ENCODE results near the gene NINJ2. TPM values are rescaled to one million over a fixed set of nuclear protein-coding genes. Genes with fewer than 3 reads are reported as not detected.
A peak's percentile ranks its signal among the peaks of the same experiment; 100 is the strongest.

NINJ2 gene
- total RNA-seq, 4 donors from 2014 or later: 1.4 to 8.0 (median 5.6) TPM

DNA sequence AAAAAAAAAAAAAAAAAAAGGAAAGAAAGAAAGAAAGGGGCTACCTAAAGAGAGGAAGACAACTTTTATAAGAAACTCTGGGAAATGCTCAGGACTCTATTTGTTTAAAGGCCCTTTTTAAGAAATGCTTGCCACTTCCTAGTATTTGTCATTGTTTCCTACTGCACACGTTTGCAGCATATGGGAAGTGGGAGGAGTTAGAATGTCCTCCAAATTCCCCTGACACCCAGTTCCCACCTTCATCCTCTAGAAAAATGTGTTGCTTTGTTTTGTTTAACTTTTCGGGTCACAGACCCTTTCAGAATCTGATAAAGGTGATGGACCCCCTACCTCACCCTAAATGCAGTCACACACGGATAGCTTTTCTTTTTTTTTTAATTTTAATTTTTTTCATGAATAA lies 40.8 kb downstream of the NINJ2 start:
- H3K9me3 ChIP-seq: no peaks in the 10 kb centered on the region
- 47 to 60% methylated on average over 3 of the region's 3 CpGs for WGBS, 2 donors (ENCODE audit: low coverage in 1 of 2)
- TF ChIP-seq, protein P1, sequence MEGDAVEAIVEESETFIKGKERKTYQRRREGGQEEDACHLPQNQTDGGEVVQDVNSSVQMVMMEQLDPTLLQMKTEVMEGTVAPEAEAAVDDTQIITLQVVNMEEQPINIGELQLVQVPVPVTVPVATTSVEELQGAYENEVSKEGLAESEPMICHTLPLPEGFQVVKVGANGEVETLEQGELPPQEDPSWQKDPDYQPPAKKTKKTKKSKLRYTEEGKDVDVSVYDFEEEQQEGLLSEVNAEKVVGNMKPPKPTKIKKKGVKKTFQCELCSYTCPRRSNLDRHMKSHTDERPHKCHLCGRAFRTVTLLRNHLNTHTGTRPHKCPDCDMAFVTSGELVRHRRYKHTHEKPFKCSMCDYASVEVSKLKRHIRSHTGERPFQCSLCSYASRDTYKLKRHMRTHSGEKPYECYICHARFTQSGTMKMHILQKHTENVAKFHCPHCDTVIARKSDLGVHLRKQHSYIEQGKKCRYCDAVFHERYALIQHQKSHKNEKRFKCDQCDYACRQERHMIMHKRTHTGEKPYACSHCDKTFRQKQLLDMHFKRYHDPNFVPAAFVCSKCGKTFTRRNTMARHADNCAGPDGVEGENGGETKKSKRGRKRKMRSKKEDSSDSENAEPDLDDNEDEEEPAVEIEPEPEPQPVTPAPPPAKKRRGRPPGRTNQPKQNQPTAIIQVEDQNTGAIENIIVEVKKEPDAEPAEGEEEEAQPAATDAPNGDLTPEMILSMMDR (IDR thresholded peaks at IDR 0.05): no peak
- TF ChIP-seq POLR2AphosphoS5 (IDR thresholded peaks at IDR 0.05): no peak
- no peak for TF ChIP-seq POLR2A (IDR thresholded peaks at IDR 0.05)
- no peak for TF ChIP-seq EP300 (IDR thresholded peaks at IDR 0.05; ENCODE audit: low read depth)
- H3K27me3 ChIP-seq: no peaks in the 10 kb centered on the region
- no peak for DNase-seq
- intact Hi-C loops (cut with DNase I; ENCODE audit: low total_unique reads) (no loop called here), in situ Hi-C loops (cut with MboI; ENCODE audit: low pct_ligation_motif_present in 1 of 4, low pct_unique_long_range_greater_than_20kb in 1 of 4, low sequenced_read_pairs in 3 of 4) (no loop called here)
- peak overlapping the region in 1 of 4 donors; percentile 16 for H3K27ac ChIP-seq
- H3K4me3 ChIP-seq: no peak overlapping the region
- H3K36me3 ChIP-seq: no peaks in the 10 kb centered on the region
- H3K4me1 ChIP-seq: no peaks in the 10 kb centered on the region

DNA sequence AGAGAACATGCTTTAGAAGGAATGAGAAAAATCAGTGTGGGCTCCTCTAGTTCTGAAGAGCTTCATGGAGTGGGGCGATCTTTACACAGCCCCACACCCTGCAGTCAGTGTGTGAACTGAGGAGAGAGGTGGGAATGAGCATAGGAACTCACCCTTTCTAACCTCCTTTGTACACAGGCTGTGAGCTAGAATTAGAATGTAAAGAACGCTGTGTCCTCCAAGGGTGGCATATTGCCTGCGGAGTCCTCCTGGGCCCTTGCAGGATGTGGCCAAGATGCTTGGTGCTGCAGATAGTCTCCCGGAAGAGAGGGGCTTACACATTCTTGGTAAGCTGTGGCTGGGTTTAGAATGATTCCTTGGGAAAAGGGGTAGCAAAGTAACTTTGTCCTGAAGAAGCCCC lies 43.9 kb downstream of the NINJ2 start:
- Histone ChIP-seq H3K4me3 (no peak overlapping the region), H3K36me3 (no peaks in the 10 kb centered on the region), H3K9me3 (no peaks in the 10 kb centered on the region), H3K4me1 (no peaks in the 10 kb centered on the region), H3K27ac (no peak overlapping the region), H3K27me3 (no peaks in the 10 kb centered on the region)
- intact Hi-C loops (cut with DNase I; ENCODE audit: low total_unique reads) (no loop called here), in situ Hi-C loops (cut with MboI; ENCODE audit: low pct_ligation_motif_present in 1 of 4, low pct_unique_long_range_greater_than_20kb in 1 of 4, low sequenced_read_pairs in 3 of 4) (no loop called here)
- TF ChIP-seq, protein P1 (IDR thresholded peaks at IDR 0.05): no peak
- no peak for TF ChIP-seq POLR2AphosphoS5 (IDR thresholded peaks at IDR 0.05)
- TF ChIP-seq POLR2A (IDR thresholded peaks at IDR 0.05): no peak
- no peak for TF ChIP-seq EP300 (IDR thresholded peaks at IDR 0.05; ENCODE audit: low read depth)
- WGBS, 2 donors (ENCODE audit: low coverage in 1 of 2): 92% methylated on average over 4 of the region's 4 CpGs; no CpG with 5 or more reads in 1 of the 2 donors
- no peak for DNase-seq

DNA sequence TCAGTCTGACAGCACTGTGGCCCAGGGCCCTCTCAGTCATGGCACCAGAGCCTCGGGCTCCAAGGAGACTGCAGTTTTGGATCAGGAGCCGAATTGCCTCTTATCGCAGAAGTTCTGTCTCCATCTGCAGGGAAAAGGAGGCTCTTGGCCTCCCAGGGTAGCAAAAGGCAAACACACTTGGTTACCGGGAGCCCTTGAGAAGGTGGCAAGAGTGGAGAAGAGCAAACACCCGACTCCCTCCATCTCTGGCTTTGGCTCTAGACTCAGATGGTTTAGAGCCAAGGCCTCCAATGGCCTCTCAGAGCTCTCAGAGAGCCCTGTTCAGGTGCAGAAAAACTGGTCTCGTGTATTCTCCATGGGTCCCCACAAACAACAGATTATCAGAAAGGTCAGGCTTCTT lies 44.6 kb downstream of the NINJ2 start:
- 91% methylated on average over 6 of the region's 6 CpGs; no CpG with 5 or more reads in 1 of the 2 donors for WGBS, 2 donors (ENCODE audit: low coverage in 1 of 2)
- H3K9me3 ChIP-seq: no peaks in the 10 kb centered on the region
- in situ Hi-C loops (cut with MboI; ENCODE audit: low pct_ligation_motif_present in 1 of 4, low pct_unique_long_range_greater_than_20kb in 1 of 4, low sequenced_read_pairs in 3 of 4): no loop called here
- no peak overlapping the region for H3K4me3 ChIP-seq
- no peak overlapping the region for H3K27ac ChIP-seq
- H3K36me3 ChIP-seq: no peaks in the 10 kb centered on the region
- no peak for DNase-seq
- no peaks in the 10 kb centered on the region for H3K4me1 ChIP-seq
- TF ChIP-seq EP300 (IDR thresholded peaks at IDR 0.05; ENCODE audit: low read depth) (no peak), POLR2AphosphoS5 (IDR thresholded peaks at IDR 0.05) (no peak), POLR2A (IDR thresholded peaks at IDR 0.05) (no peak)
- TF ChIP-seq, protein P1 (IDR thresholded peaks at IDR 0.05): no peak
- H3K27me3 ChIP-seq: no peaks in the 10 kb centered on the region
- intact Hi-C loops (cut with DNase I; ENCODE audit: low total_unique reads): no loop called here

DNA sequence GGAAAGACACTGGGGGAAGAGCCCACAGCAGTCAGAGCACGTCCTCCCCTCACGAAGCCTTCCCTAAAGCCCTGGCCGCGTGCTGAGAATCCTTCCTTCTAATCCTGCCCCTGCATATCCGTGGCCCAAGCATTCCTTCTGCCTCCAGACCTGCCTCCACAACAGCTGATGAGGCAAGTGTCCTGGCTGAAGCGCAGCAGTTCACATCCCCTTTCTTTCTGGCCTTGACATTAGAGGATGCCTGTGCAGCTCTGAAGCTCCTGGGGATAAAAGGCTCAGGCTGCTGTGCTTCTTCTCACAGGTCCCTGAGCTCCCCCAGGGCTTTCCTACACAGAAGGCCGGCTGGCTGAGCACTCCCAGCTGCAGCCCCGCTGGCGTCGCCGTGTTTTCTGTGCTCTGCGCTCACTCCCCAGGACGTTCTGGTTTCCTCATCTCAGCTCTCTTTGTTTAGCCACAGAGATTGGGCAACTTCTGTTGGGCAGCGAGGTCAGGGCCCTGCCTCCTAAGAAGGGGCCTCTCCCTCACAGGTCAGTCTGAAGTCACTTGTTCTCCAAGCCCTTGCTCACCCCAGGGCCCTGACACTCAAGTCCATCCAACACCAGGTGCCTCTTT lies 45.8 kb downstream of the NINJ2 start:
- Histone ChIP-seq H3K27me3 (no peaks in the 10 kb centered on the region), H3K4me3 (no peak overlapping the region), H3K27ac (peak overlapping the region; percentile 4 to 37 (median 34)), H3K36me3 (no peaks in the 10 kb centered on the region), H3K9me3 (no peaks in the 10 kb centered on the region), H3K4me1 (no peaks in the 10 kb centered on the region)
- intact Hi-C loops (cut with DNase I; ENCODE audit: low total_unique reads) (no loop called here), in situ Hi-C loops (cut with MboI; ENCODE audit: low pct_ligation_motif_present in 1 of 4, low pct_unique_long_range_greater_than_20kb in 1 of 4, low sequenced_read_pairs in 3 of 4) (no loop called here)
- DNase-seq: peak; percentile 46
- TF ChIP-seq EP300 (IDR thresholded peaks at IDR 0.05; ENCODE audit: low read depth): no peak
- peak in 2 of 3 donors; percentile 18 to 20 for TF ChIP-seq POLR2AphosphoS5 (IDR thresholded peaks at IDR 0.05)
- no peak for TF ChIP-seq POLR2A (IDR thresholded peaks at IDR 0.05)
- TF ChIP-seq, protein P1 (IDR thresholded peaks at IDR 0.05): no peak
- WGBS, 2 donors (ENCODE audit: low coverage in 1 of 2): 72 to 90% methylated on average over 4 to 14 of the region's 14 CpGs
